GM12872 (cell line): ENCODE results near the gene ATP6V1D.

Experiments used
- CTCF ChIP-seq: IDR thresholded peaks from 3 replicates; pipeline ENCODE4 v1.5.1; 2011; ENCODE audit warnings: low read depth, mild to moderate bottlenecking, low read length, moderate library complexity; ENCODE audit not compliant: insufficient read depth

Gene ATP6V1D

GRCh38 chr14:67365476-67365875 is 5.9 kb upstream of the ATP6V1D start:
- no peak for TF ChIP-seq CTCF

GRCh38 chr14:67360470-67361206 is 1.0 kb upstream of the ATP6V1D start:
- no peak for TF ChIP-seq CTCF

GRCh38 chr14:67358924-67359774 is 455 bp downstream of the ATP6V1D start:
- TF ChIP-seq CTCF, result no peak

- no peak for TF ChIP-seq CTCF
Observed at GRCh38 chr14:67357969-67358354, 1.6 kb downstream of the ATP6V1D start.

- no peak for TF ChIP-seq CTCF
Observed at GRCh38 chr14:67357186-67357968, 2.2 kb downstream of the ATP6V1D start.

GRCh38 chr14:67352055-67352454 is 7.5 kb downstream of the ATP6V1D start:
- no peak for TF ChIP-seq CTCF

GRCh38 chr14:67345583-67345982 is 14.0 kb downstream of the ATP6V1D start:
- no peak for TF ChIP-seq CTCF
